ENCODE results near the gene RALGPS1. TPM values are rescaled to one million over a fixed set of nuclear protein-coding genes. Genes with fewer than 3 reads are reported as not detected.

Gene RALGPS1
- total RNA-seq, 2 experiments from 2014 or later = 2.1 to 2.4 TPM

- no peaks in the 10 kb centered on the region for H3K36me3 Mint-ChIP-seq (ENCODE audit: low read depth)
- CTCF ChIA-PET = no interaction called here
- intact Hi-C loops (cut with micrococcal nuclease) = no loop called here
- no peak for DNase-seq
- H3K27me3 Mint-ChIP-seq (ENCODE audit: low read depth) = no peaks in the 10 kb centered on the region
- no peaks in the 10 kb centered on the region for H3K9me3 Mint-ChIP-seq
- H3K27ac Mint-ChIP-seq = no peak overlapping the region
- no peak overlapping the region for H3K4me3 Mint-ChIP-seq
- no peaks in the 10 kb centered on the region for H3K4me1 Mint-ChIP-seq (ENCODE audit: low read depth)
These were observed 187.6 kb downstream of the RALGPS1 start for GRCh38 chr9:127102176-127102575.

GRCh38 chr9:127102788-127103187 is 188.2 kb downstream of the RALGPS1 start:
- Mint-ChIP-seq H3K27me3 (ENCODE audit: low read depth) (no peaks in the 10 kb centered on the region), H3K9me3 (no peaks in the 10 kb centered on the region), H3K4me3 (no peak overlapping the region), H3K4me1 (ENCODE audit: low read depth) (no peaks in the 10 kb centered on the region), H3K27ac (no peak overlapping the region), H3K36me3 (ENCODE audit: low read depth) (no peaks in the 10 kb centered on the region)
- CTCF ChIA-PET = interaction anchor here (1.4 kb wide), 1 partner anchor 16 kb away, joined by 3 read pairs; no protein-coding TSS in a partner anchor
- intact Hi-C loops (cut with micrococcal nuclease) = no loop called here
- no peak for DNase-seq

- CTCF ChIA-PET = no interaction called here
- intact Hi-C loops (cut with micrococcal nuclease) = no loop called here
- Mint-ChIP-seq H3K27me3 (ENCODE audit: low read depth) (no peaks in the 10 kb centered on the region), H3K4me3 (no peak overlapping the region), H3K4me1 (ENCODE audit: low read depth) (no peaks in the 10 kb centered on the region), H3K27ac (no peak overlapping the region), H3K9me3 (no peaks in the 10 kb centered on the region), H3K36me3 (ENCODE audit: low read depth) (no peaks in the 10 kb centered on the region)
- DNase-seq = no peak
These were observed 190.2 kb downstream of the RALGPS1 start for GRCh38 chr9:127104581-127105311.

- CTCF ChIA-PET = no interaction called here
- no peak overlapping the region for H3K27ac Mint-ChIP-seq
- intact Hi-C loops (cut with micrococcal nuclease) = no loop called here
These were observed 191.4 kb downstream of the RALGPS1 start for GRCh38 chr9:127105805-127106465.

GRCh38 chr9:127106466-127106855 is 191.9 kb downstream of the RALGPS1 start:
- intact Hi-C loops (cut with micrococcal nuclease) = no loop called here
- H3K27ac Mint-ChIP-seq = no peak overlapping the region
- no peak overlapping the region for H3K4me3 Mint-ChIP-seq
- CTCF ChIA-PET = no interaction called here
- H3K27me3 Mint-ChIP-seq (ENCODE audit: low read depth) = no peaks in the 10 kb centered on the region
- DNase-seq = no peak
- H3K36me3 Mint-ChIP-seq (ENCODE audit: low read depth) = no peaks in the 10 kb centered on the region
- no peaks in the 10 kb centered on the region for H3K4me1 Mint-ChIP-seq (ENCODE audit: low read depth)
- no peaks in the 10 kb centered on the region for H3K9me3 Mint-ChIP-seq

More at GRCh38 chr9:127105805-127106465, 191.4 kb downstream of the RALGPS1 start:
- Mint-ChIP-seq H3K9me3 (no peaks in the 10 kb centered on the region), H3K4me3 (no peak overlapping the region), H3K27me3 (ENCODE audit: low read depth) (no peaks in the 10 kb centered on the region), H3K36me3 (ENCODE audit: low read depth) (no peaks in the 10 kb centered on the region), H3K4me1 (ENCODE audit: low read depth) (no peaks in the 10 kb centered on the region)
- DNase-seq = no peak

GRCh38 chr9:127107171-127107928 is 192.8 kb downstream of the RALGPS1 start:
- CTCF ChIA-PET = no interaction called here
- H3K36me3 Mint-ChIP-seq (ENCODE audit: low read depth) = no peaks in the 10 kb centered on the region
- intact Hi-C loops (cut with micrococcal nuclease) = no loop called here
- no peak overlapping the region for H3K4me3 Mint-ChIP-seq
- H3K9me3 Mint-ChIP-seq = no peaks in the 10 kb centered on the region
- no peak overlapping the region for H3K27ac Mint-ChIP-seq
- H3K4me1 Mint-ChIP-seq (ENCODE audit: low read depth) = no peaks in the 10 kb centered on the region
- H3K27me3 Mint-ChIP-seq (ENCODE audit: low read depth) = no peaks in the 10 kb centered on the region
- DNase-seq = no peak

GRCh38 chr9:127107929-127108876 is 193.6 kb downstream of the RALGPS1 start:
- DNase-seq = no peak
- H3K27me3 Mint-ChIP-seq (ENCODE audit: low read depth) = no peaks in the 10 kb centered on the region
- no peak overlapping the region for H3K4me3 Mint-ChIP-seq
- H3K27ac Mint-ChIP-seq = no peak overlapping the region
- no peaks in the 10 kb centered on the region for H3K4me1 Mint-ChIP-seq (ENCODE audit: low read depth)
- no peaks in the 10 kb centered on the region for H3K36me3 Mint-ChIP-seq (ENCODE audit: low read depth)
- intact Hi-C loops (cut with micrococcal nuclease) = no loop called here
- CTCF ChIA-PET = no interaction called here
- no peaks in the 10 kb centered on the region for H3K9me3 Mint-ChIP-seq

- Mint-ChIP-seq H3K4me3 (no peak overlapping the region), H3K27ac (no peak overlapping the region), H3K36me3 (ENCODE audit: low read depth) (no peaks in the 10 kb centered on the region), H3K27me3 (ENCODE audit: low read depth) (no peaks in the 10 kb centered on the region), H3K4me1 (ENCODE audit: low read depth) (no peaks in the 10 kb centered on the region), H3K9me3 (no peaks in the 10 kb centered on the region)
- CTCF ChIA-PET = no interaction called here
- no peak for DNase-seq
- intact Hi-C loops (cut with micrococcal nuclease) = no loop called here
These were observed 194.7 kb downstream of the RALGPS1 start for GRCh38 chr9:127109212-127109711.

- H3K4me3 Mint-ChIP-seq = no peak overlapping the region
- DNase-seq = no peak
- no peak overlapping the region for H3K27ac Mint-ChIP-seq
- no peaks in the 10 kb centered on the region for H3K9me3 Mint-ChIP-seq
- intact Hi-C loops (cut with micrococcal nuclease) = no loop called here
- CTCF ChIA-PET = interaction anchor here (0.6 kb wide), 1 partner anchor 219 kb away, joined by 3 read pairs; no protein-coding TSS in a partner anchor
- no peaks in the 10 kb centered on the region for H3K27me3 Mint-ChIP-seq (ENCODE audit: low read depth)
- H3K4me1 Mint-ChIP-seq (ENCODE audit: low read depth) = peaks cover 6% of the 10 kb centered on the region
- H3K36me3 Mint-ChIP-seq (ENCODE audit: low read depth) = no peaks in the 10 kb centered on the region
These were observed 197.5 kb downstream of the RALGPS1 start for GRCh38 chr9:127112056-127112455.

GRCh38 chr9:127112735-127113161 is 198.2 kb downstream of the RALGPS1 start:
- no peak for DNase-seq
- CTCF ChIA-PET = no interaction called here
- intact Hi-C loops (cut with micrococcal nuclease) = no loop called here
- no peaks in the 10 kb centered on the region for H3K36me3 Mint-ChIP-seq (ENCODE audit: low read depth)
- H3K27me3 Mint-ChIP-seq (ENCODE audit: low read depth) = no peaks in the 10 kb centered on the region
- H3K4me3 Mint-ChIP-seq = no peak overlapping the region
- peaks cover 6% of the 10 kb centered on the region for H3K4me1 Mint-ChIP-seq (ENCODE audit: low read depth)
- no peaks in the 10 kb centered on the region for H3K9me3 Mint-ChIP-seq
- no peak overlapping the region for H3K27ac Mint-ChIP-seq

- peaks cover 6% of the 10 kb centered on the region for H3K4me1 Mint-ChIP-seq (ENCODE audit: low read depth)
- no peak overlapping the region for H3K4me3 Mint-ChIP-seq
- no peaks in the 10 kb centered on the region for H3K27me3 Mint-ChIP-seq (ENCODE audit: low read depth)
- DNase-seq = no peak
- no peak overlapping the region for H3K27ac Mint-ChIP-seq
- no peaks in the 10 kb centered on the region for H3K36me3 Mint-ChIP-seq (ENCODE audit: low read depth)
- CTCF ChIA-PET = no interaction called here
- no peaks in the 10 kb centered on the region for H3K9me3 Mint-ChIP-seq
- intact Hi-C loops (cut with micrococcal nuclease) = no loop called here
These were observed 198.8 kb downstream of the RALGPS1 start for GRCh38 chr9:127113191-127113972.

Measured in activated naive CD4-positive, alpha-beta T cell treated with anti-CD3 and anti-CD28 coated beads for 36 hours (primary cell).